Measurements from ENCODE around the gene ZFX.

ZFX gene

GRCh38 chrX:24201216-24201615 is 51.7 kb downstream of the ZFX start:
- H3K27me3 Mint-ChIP-seq (ENCODE audit: low read depth) = no peaks in the 10 kb centered on the region
- no peak overlapping the region for H3K4me3 Mint-ChIP-seq
- H3K27ac Mint-ChIP-seq = no peak overlapping the region
- H3K36me3 Mint-ChIP-seq (ENCODE audit: low read depth) = peaks cover 12% of the 10 kb centered on the region
- H3K4me1 Mint-ChIP-seq (ENCODE audit: low read depth) = peaks cover 30% of the 10 kb centered on the region
- H3K9me3 Mint-ChIP-seq = no peaks in the 10 kb centered on the region

- Mint-ChIP-seq H3K27ac (no peak overlapping the region), H3K4me1 (ENCODE audit: low read depth) (peaks cover 25% of the 10 kb centered on the region), H3K36me3 (ENCODE audit: low read depth) (peaks cover 12% of the 10 kb centered on the region), H3K4me3 (no peak overlapping the region), H3K9me3 (no peaks in the 10 kb centered on the region), H3K27me3 (ENCODE audit: low read depth) (no peaks in the 10 kb centered on the region)
Observed at GRCh38 chrX:24202465-24203031, 53.0 kb downstream of the ZFX start.

- Mint-ChIP-seq H3K4me3 (no peak overlapping the region), H3K27me3 (ENCODE audit: low read depth) (no peaks in the 10 kb centered on the region), H3K27ac (peak overlapping the region; percentile 16), H3K36me3 (ENCODE audit: low read depth) (peaks cover 16% of the 10 kb centered on the region), H3K4me1 (ENCODE audit: low read depth) (peaks cover 25% of the 10 kb centered on the region), H3K9me3 (no peaks in the 10 kb centered on the region)
Observed at GRCh38 chrX:24203072-24203808, 53.7 kb downstream of the ZFX start.

- no peaks in the 10 kb centered on the region for H3K9me3 Mint-ChIP-seq
- no peak overlapping the region for H3K27ac Mint-ChIP-seq
- peaks cover 19% of the 10 kb centered on the region for H3K4me1 Mint-ChIP-seq (ENCODE audit: low read depth)
- H3K36me3 Mint-ChIP-seq (ENCODE audit: low read depth) = peaks cover 12% of the 10 kb centered on the region
- no peaks in the 10 kb centered on the region for H3K27me3 Mint-ChIP-seq (ENCODE audit: low read depth)
- H3K4me3 Mint-ChIP-seq = no peak overlapping the region
Observed at GRCh38 chrX:24204331-24204730, 54.8 kb downstream of the ZFX start.

GRCh38 chrX:24204958-24205357 is 55.4 kb downstream of the ZFX start:
- Mint-ChIP-seq H3K27ac (no peak overlapping the region), H3K4me1 (ENCODE audit: low read depth) (peaks cover 17% of the 10 kb centered on the region), H3K36me3 (ENCODE audit: low read depth) (peaks cover 11% of the 10 kb centered on the region), H3K27me3 (ENCODE audit: low read depth) (no peaks in the 10 kb centered on the region), H3K4me3 (no peak overlapping the region), H3K9me3 (no peaks in the 10 kb centered on the region)

- H3K4me3 Mint-ChIP-seq = no peak overlapping the region
- peaks cover 9% of the 10 kb centered on the region for H3K4me1 Mint-ChIP-seq (ENCODE audit: low read depth)
- H3K9me3 Mint-ChIP-seq = no peaks in the 10 kb centered on the region
- H3K36me3 Mint-ChIP-seq (ENCODE audit: low read depth) = peaks cover 15% of the 10 kb centered on the region
- H3K27ac Mint-ChIP-seq = no peak overlapping the region
- H3K27me3 Mint-ChIP-seq (ENCODE audit: low read depth) = no peaks in the 10 kb centered on the region
Observed at GRCh38 chrX:24207826-24208225, 58.3 kb downstream of the ZFX start.

- Mint-ChIP-seq H3K9me3 (no peaks in the 10 kb centered on the region), H3K36me3 (ENCODE audit: low read depth) (peaks cover 14% of the 10 kb centered on the region), H3K4me1 (ENCODE audit: low read depth) (peaks cover 5% of the 10 kb centered on the region)
Observed at GRCh38 chrX:24208496-24209240, 59.1 kb downstream of the ZFX start.

GRCh38 chrX:24210190-24210589 is 60.7 kb downstream of the ZFX start:
- Mint-ChIP-seq H3K27me3 (ENCODE audit: low read depth) (no peaks in the 10 kb centered on the region), H3K9me3 (no peaks in the 10 kb centered on the region), H3K4me3 (no peak overlapping the region), H3K27ac (no peak overlapping the region), H3K4me1 (ENCODE audit: low read depth) (no peaks in the 10 kb centered on the region), H3K36me3 (ENCODE audit: low read depth) (peaks cover 14% of the 10 kb centered on the region)

More at GRCh38 chrX:24208496-24209240, 59.1 kb downstream of the ZFX start:
- Mint-ChIP-seq H3K27me3 (ENCODE audit: low read depth) (no peaks in the 10 kb centered on the region), H3K4me3 (no peak overlapping the region), H3K27ac (no peak overlapping the region)

- H3K27me3 Mint-ChIP-seq (ENCODE audit: low read depth) = no peaks in the 10 kb centered on the region
- peaks cover 10% of the 10 kb centered on the region for H3K36me3 Mint-ChIP-seq (ENCODE audit: low read depth)
- H3K27ac Mint-ChIP-seq = no peak overlapping the region
- no peaks in the 10 kb centered on the region for H3K4me1 Mint-ChIP-seq (ENCODE audit: low read depth)
- H3K9me3 Mint-ChIP-seq = no peaks in the 10 kb centered on the region
- no peak overlapping the region for H3K4me3 Mint-ChIP-seq
Observed at GRCh38 chrX:24214568-24214967, 65.0 kb downstream of the ZFX start.

GRCh38 chrX:24215272-24215671 is 65.7 kb downstream of the ZFX start:
- H3K36me3 Mint-ChIP-seq (ENCODE audit: low read depth) = peaks cover 8% of the 10 kb centered on the region

GRCh38 chrX:24216037-24216436 is 66.5 kb downstream of the ZFX start:
- H3K36me3 Mint-ChIP-seq (ENCODE audit: low read depth) = peaks cover 5% of the 10 kb centered on the region
- H3K9me3 Mint-ChIP-seq = no peaks in the 10 kb centered on the region
- H3K4me3 Mint-ChIP-seq = no peak overlapping the region
- H3K27ac Mint-ChIP-seq = no peak overlapping the region
- no peaks in the 10 kb centered on the region for H3K4me1 Mint-ChIP-seq (ENCODE audit: low read depth)
- no peaks in the 10 kb centered on the region for H3K27me3 Mint-ChIP-seq (ENCODE audit: low read depth)

More at GRCh38 chrX:24215272-24215671, 65.7 kb downstream of the ZFX start:
- H3K9me3 Mint-ChIP-seq = no peaks in the 10 kb centered on the region
- H3K4me3 Mint-ChIP-seq = no peak overlapping the region
- no peak overlapping the region for H3K27ac Mint-ChIP-seq
- H3K4me1 Mint-ChIP-seq (ENCODE audit: low read depth) = no peaks in the 10 kb centered on the region
- H3K27me3 Mint-ChIP-seq (ENCODE audit: low read depth) = no peaks in the 10 kb centered on the region

- H3K27ac Mint-ChIP-seq = no peak overlapping the region
- no peaks in the 10 kb centered on the region for H3K9me3 Mint-ChIP-seq
Observed at GRCh38 chrX:24216827-24217226, 67.3 kb downstream of the ZFX start.

GRCh38 chrX:24219320-24219719 is 69.8 kb downstream of the ZFX start:
- no peak overlapping the region for H3K27ac Mint-ChIP-seq
- no peaks in the 10 kb centered on the region for H3K27me3 Mint-ChIP-seq (ENCODE audit: low read depth)
- no peaks in the 10 kb centered on the region for H3K4me1 Mint-ChIP-seq (ENCODE audit: low read depth)
- H3K9me3 Mint-ChIP-seq = no peaks in the 10 kb centered on the region
- no peak overlapping the region for H3K4me3 Mint-ChIP-seq
- peaks cover 2% of the 10 kb centered on the region for H3K36me3 Mint-ChIP-seq (ENCODE audit: low read depth)

More at GRCh38 chrX:24216827-24217226, 67.3 kb downstream of the ZFX start:
- Mint-ChIP-seq H3K4me3 (no peak overlapping the region), H3K4me1 (ENCODE audit: low read depth) (no peaks in the 10 kb centered on the region), H3K27me3 (ENCODE audit: low read depth) (no peaks in the 10 kb centered on the region), H3K36me3 (ENCODE audit: low read depth) (peaks cover 4% of the 10 kb centered on the region)

GRCh38 chrX:24221872-24222271 is 72.3 kb downstream of the ZFX start:
- H3K4me1 Mint-ChIP-seq (ENCODE audit: low read depth) = no peaks in the 10 kb centered on the region
- no peaks in the 10 kb centered on the region for H3K36me3 Mint-ChIP-seq (ENCODE audit: low read depth)
- no peaks in the 10 kb centered on the region for H3K27me3 Mint-ChIP-seq (ENCODE audit: low read depth)
- H3K9me3 Mint-ChIP-seq = peaks cover 4% of the 10 kb centered on the region
- no peak overlapping the region for H3K27ac Mint-ChIP-seq
- no peak overlapping the region for H3K4me3 Mint-ChIP-seq

- Mint-ChIP-seq H3K4me3 (no peak overlapping the region), H3K27me3 (ENCODE audit: low read depth) (peaks cover 4% of the 10 kb centered on the region), H3K36me3 (ENCODE audit: low read depth) (no peaks in the 10 kb centered on the region), H3K4me1 (ENCODE audit: low read depth) (no peaks in the 10 kb centered on the region), H3K9me3 (peaks cover 4% of the 10 kb centered on the region), H3K27ac (no peak overlapping the region)
Observed at GRCh38 chrX:24225265-24225664, 75.7 kb downstream of the ZFX start.

Measured in T-helper 1 cell treated with Interleukin-12 subunit alpha and Interleukin-12 subunit beta and Interleukin-4 antibody, amounts not matched to agents 30 μg/mL and 1 μg/mL, for 36 hours (primary cell).